ENCODE data around the gene SNCAIP.

SNCAIP gene

GRCh38 chr5:122420091-122420490 lies 108.1 kb downstream of the SNCAIP start:
- no peak for DNase-seq
- TF ChIP-seq, protein P1, sequence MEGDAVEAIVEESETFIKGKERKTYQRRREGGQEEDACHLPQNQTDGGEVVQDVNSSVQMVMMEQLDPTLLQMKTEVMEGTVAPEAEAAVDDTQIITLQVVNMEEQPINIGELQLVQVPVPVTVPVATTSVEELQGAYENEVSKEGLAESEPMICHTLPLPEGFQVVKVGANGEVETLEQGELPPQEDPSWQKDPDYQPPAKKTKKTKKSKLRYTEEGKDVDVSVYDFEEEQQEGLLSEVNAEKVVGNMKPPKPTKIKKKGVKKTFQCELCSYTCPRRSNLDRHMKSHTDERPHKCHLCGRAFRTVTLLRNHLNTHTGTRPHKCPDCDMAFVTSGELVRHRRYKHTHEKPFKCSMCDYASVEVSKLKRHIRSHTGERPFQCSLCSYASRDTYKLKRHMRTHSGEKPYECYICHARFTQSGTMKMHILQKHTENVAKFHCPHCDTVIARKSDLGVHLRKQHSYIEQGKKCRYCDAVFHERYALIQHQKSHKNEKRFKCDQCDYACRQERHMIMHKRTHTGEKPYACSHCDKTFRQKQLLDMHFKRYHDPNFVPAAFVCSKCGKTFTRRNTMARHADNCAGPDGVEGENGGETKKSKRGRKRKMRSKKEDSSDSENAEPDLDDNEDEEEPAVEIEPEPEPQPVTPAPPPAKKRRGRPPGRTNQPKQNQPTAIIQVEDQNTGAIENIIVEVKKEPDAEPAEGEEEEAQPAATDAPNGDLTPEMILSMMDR (IDR thresholded peaks at IDR 0.05; ENCODE audit: low read depth, low read length, missing control alignments), result no peak
- no peaks in the 10 kb centered on the region for H3K36me3 ChIP-seq (replicated peaks)
- in situ Hi-C loops (cut with HindIII; ENCODE audit: low pct_ligation_motif_present, low sequenced_read_pairs), result no loop called here
- no peaks in the 10 kb centered on the region for H3K27me3 ChIP-seq (replicated peaks)
- H3K27ac ChIP-seq, result no peak overlapping the region
- H3K4me3 ChIP-seq (ENCODE audit: low read depth, low read length), result no peak overlapping the region

GRCh38 chr5:122420537-122421236 lies 108.7 kb downstream of the SNCAIP start:
- TF ChIP-seq, protein P1 (IDR thresholded peaks at IDR 0.05; ENCODE audit: low read depth, low read length, missing control alignments), result no peak
- no peaks in the 10 kb centered on the region for H3K27me3 ChIP-seq (replicated peaks)
- in situ Hi-C loops (cut with HindIII; ENCODE audit: low pct_ligation_motif_present, low sequenced_read_pairs), result no loop called here

DNA sequence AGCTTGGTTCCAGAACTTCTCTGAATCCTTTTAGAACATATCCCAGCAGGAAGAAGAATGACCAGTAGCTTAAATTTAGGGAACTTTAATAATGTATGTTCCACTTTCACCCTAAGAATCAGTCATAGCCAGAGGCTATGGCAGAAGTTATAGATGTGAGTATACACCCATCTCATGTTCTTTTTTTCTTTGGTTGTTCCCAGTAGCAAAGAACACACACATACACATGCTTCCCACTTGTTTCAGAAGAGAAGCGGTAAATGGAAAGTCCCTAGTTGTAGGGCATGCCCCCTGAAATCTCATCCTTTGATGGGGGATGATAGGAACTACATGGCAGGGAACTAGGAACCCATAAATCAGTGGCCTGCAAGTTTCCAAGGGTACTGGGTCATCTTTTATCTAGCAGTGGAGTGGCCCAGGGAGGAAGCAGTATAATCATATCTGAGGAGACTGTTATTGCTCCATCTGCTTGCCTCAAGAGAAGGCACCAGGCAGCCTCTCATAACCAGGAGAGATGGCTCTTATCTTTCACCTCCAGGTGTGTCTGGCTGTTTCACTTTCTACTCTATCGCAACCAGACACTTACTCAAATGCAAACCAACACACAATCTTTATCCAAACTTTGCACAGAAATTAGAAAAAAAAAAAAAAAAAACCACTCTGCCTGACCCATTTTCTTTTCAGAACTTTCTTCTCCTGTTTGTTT lies 109.5 kb downstream of the SNCAIP start:
- Histone ChIP-seq H3K27me3 (replicated peaks) (no peaks in the 10 kb centered on the region), H3K36me3 (replicated peaks) (no peaks in the 10 kb centered on the region), H3K4me3 (ENCODE audit: low read depth, low read length) (no peak overlapping the region), H3K27ac (no peak overlapping the region)
- in situ Hi-C loops (cut with HindIII; ENCODE audit: low pct_ligation_motif_present, low sequenced_read_pairs), result no loop called here
- no peak for DNase-seq
- TF ChIP-seq, protein P1 (IDR thresholded peaks at IDR 0.05; ENCODE audit: low read depth, low read length, missing control alignments), result no peak

More at GRCh38 chr5:122420537-122421236, 108.7 kb downstream of the SNCAIP start:
- H3K27ac ChIP-seq, result no peak overlapping the region
- H3K4me3 ChIP-seq (ENCODE audit: low read depth, low read length), result no peak overlapping the region
- H3K36me3 ChIP-seq (replicated peaks), result no peaks in the 10 kb centered on the region
- DNase-seq, result no peak

DNA sequence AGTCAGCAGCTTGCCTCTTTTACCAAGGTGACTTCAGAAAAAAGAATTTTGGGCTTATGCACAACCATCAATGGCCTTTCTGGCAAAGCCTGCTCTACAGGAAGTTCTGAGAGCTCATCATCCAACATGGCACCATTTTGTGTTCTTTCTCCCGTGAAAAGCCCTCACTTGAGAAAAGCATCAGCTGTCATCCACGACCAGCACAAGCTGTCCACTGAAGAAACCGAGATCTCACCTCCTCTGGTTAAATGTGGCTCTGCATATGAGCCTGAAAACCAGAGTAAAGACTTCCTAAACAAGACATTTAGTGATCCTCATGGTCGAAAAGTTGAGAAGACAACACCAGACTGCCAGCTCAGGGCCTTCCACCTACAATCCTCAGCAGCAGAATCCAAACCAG lies 111.2 kb downstream of the SNCAIP start:
- H3K27ac ChIP-seq, result no peak overlapping the region
- DNase-seq, result no peak
- no peaks in the 10 kb centered on the region for H3K27me3 ChIP-seq (replicated peaks)
- TF ChIP-seq, protein P1 (IDR thresholded peaks at IDR 0.05; ENCODE audit: low read depth, low read length, missing control alignments), result no peak
- H3K36me3 ChIP-seq (replicated peaks), result no peaks in the 10 kb centered on the region
- H3K4me3 ChIP-seq (ENCODE audit: low read depth, low read length), result no peak overlapping the region
- in situ Hi-C loops (cut with HindIII; ENCODE audit: low pct_ligation_motif_present, low sequenced_read_pairs), result no loop called here

DNA sequence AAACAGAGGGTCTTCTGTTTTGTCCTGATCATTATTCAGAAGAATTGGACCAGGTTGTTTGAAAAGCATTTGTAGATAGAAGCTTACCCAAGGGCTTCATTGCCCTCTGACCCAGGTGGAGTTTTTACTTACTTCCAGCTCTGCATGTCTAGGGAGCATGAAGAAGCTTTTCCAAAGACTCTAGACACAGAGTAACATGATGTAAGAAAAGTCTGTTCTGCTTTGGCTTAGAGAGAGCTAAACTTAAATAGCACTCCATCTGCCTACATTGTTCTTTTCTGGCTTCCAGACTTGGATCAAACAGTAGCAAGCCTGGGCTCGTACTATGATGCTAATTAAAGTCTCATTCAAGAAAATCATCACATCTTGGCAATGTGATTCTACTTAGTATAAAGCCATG lies 112.1 kb downstream of the SNCAIP start:
- TF ChIP-seq, protein P1 (IDR thresholded peaks at IDR 0.05; ENCODE audit: low read depth, low read length, missing control alignments), result no peak
- Histone ChIP-seq H3K27me3 (replicated peaks) (no peaks in the 10 kb centered on the region), H3K36me3 (replicated peaks) (no peaks in the 10 kb centered on the region), H3K4me3 (ENCODE audit: low read depth, low read length) (no peak overlapping the region), H3K27ac (no peak overlapping the region)
- in situ Hi-C loops (cut with HindIII; ENCODE audit: low pct_ligation_motif_present, low sequenced_read_pairs), result no loop called here
- no peak for DNase-seq
